SK-N-SH treated with all-trans-retinoic acid at 6 μM for 48 hours (cell line): ENCODE results near the gene SCNN1B.

Experiments
- ARNTL ChIP-seq: fragments of 450-650 bp; formaldehyde crosslinking; IDR thresholded peaks from 2 replicates; pipeline ENCODE4 v1.5.0; 2020; ENCODE audit warnings: low read depth, mild to moderate bottlenecking, moderate library complexity, borderline replicate concordance
- CSDC2 ChIP-seq: fragments of 250-450 bp; sonication (Bioruptor Pico); IDR thresholded peaks from 2 replicates; pipeline ENCODE4 v1.5.0; 2020; ENCODE audit warnings: mild to moderate bottlenecking, moderate library complexity
- ESRRG ChIP-seq: fragments of 250-450 bp; sonication (Bioruptor Pico); IDR thresholded peaks from 2 replicates; pipeline ENCODE4 v1.6.1; 2021; ENCODE audit warnings: mild to moderate bottlenecking
- ISL1 ChIP-seq: fragments of 250-450 bp; sonication (Bioruptor Pico); IDR thresholded peaks from 2 replicates; pipeline ENCODE4 v2.1.2; 2022; ENCODE audit warnings: mild to moderate bottlenecking, moderate library complexity
- PPARA ChIP-seq: fragments of 250-450 bp; sonication (Bioruptor Pico); IDR thresholded peaks from 2 replicates; pipeline ENCODE4 v1.5.0; 2020; ENCODE audit warnings: mild to moderate bottlenecking, borderline replicate concordance
- RARB ChIP-seq: fragments of 250-450 bp; sonication (Bioruptor Pico); IDR thresholded peaks from 2 replicates; pipeline ENCODE4 v1.8.0; 2021; ENCODE audit warnings: mild to moderate bottlenecking, moderate library complexity
- ZC3H10 ChIP-seq: fragments of 250-450 bp; sonication (Bioruptor Pico); IDR thresholded peaks from 2 replicates; pipeline ENCODE4 v1.5.1; 2021; ENCODE audit warnings: mild to moderate bottlenecking, moderate library complexity
- ZFP3 ChIP-seq: fragments of 250-450 bp; sonication (Bioruptor Pico); IDR thresholded peaks from 2 replicates; pipeline ENCODE4 v1.5.0; 2020; ENCODE audit warnings: mild to moderate bottlenecking, moderate library complexity
- ZNF70 ChIP-seq: fragments of 450-650 bp; formaldehyde crosslinking; IDR thresholded peaks from 2 replicates; pipeline ENCODE4 v1.5.0; 2020; ENCODE audit warnings: mild to moderate bottlenecking, moderate library complexity
- ZNF8 ChIP-seq: fragments of 450-650 bp; formaldehyde crosslinking; IDR thresholded peaks from 2 replicates; pipeline ENCODE4 v1.5.0; 2020; ENCODE audit warnings: mild to moderate bottlenecking, moderate library complexity
- TF ChIP-seq, protein P1 (sequence below): fragments of 250-450 bp; sonication (Bioruptor Pico); IDR thresholded peaks from 2 replicates; pipeline ENCODE4 v1.8.0; 2020; ENCODE audit warnings: mild to moderate bottlenecking, moderate library complexity, borderline replicate concordance
- TF ChIP-seq, protein P2 (sequence below): fragments of 250-450 bp; sonication (Bioruptor Pico); IDR thresholded peaks from 2 replicates; pipeline ENCODE4 v1.5.1; 2020; ENCODE audit warnings: low read depth, mild to moderate bottlenecking, moderate library complexity
- TF ChIP-seq, protein P3 (sequence below): fragments of 250-450 bp; sonication (Bioruptor Pico); IDR thresholded peaks from 2 replicates; pipeline ENCODE4 v1.8.0; 2021; ENCODE audit warnings: low read depth, mild to moderate bottlenecking, moderate library complexity, borderline replicate concordance
- TF ChIP-seq, protein P4 (sequence below): fragments of 250-450 bp; sonication (Bioruptor Pico); IDR thresholded peaks from 2 replicates; pipeline ENCODE4 v1.5.1; 2021; ENCODE audit warnings: mild to moderate bottlenecking, moderate library complexity

DNA sequence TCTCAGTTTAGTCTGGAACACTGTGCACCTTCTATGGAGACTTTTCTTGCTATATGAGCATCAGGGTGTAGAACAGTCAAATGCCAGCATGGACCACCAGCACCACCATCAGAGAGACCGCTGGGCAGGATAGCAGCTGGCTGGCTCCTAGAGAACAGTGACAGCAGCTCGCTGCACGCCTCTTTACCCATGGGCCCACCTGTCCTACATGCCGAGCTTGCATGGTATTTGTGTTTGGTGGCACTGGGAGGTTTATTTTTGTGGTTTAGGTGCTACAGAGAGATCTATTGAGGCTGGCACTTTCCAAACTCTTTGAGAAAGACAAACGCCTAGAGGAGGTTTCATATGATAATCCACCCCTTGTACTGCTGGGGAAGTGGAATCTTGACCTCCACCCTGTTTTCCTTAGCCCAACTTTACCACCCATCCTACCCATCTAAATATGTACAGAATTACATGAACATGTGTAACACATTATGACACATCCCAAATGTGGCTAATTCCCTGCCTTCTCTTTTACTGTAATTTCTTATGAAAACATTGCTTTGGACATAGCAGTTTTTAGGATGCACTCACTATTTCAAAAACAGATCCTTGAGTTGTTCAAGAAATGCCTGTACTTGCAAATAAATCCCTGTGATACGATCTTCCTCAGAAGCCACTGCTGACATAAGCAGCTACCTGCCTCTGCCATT is 104.6 kb downstream of the SCNN1B start:
- TF ChIP-seq, protein P1, sequence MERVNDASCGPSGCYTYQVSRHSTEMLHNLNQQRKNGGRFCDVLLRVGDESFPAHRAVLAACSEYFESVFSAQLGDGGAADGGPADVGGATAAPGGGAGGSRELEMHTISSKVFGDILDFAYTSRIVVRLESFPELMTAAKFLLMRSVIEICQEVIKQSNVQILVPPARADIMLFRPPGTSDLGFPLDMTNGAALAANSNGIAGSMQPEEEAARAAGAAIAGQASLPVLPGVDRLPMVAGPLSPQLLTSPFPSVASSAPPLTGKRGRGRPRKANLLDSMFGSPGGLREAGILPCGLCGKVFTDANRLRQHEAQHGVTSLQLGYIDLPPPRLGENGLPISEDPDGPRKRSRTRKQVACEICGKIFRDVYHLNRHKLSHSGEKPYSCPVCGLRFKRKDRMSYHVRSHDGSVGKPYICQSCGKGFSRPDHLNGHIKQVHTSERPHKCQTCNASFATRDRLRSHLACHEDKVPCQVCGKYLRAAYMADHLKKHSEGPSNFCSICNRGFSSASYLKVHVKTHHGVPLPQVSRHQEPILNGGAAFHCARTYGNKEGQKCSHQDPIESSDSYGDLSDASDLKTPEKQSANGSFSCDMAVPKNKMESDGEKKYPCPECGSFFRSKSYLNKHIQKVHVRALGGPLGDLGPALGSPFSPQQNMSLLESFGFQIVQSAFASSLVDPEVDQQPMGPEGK (CRISPR knock-in tag) = no peak
- TF ChIP-seq, protein P2, sequence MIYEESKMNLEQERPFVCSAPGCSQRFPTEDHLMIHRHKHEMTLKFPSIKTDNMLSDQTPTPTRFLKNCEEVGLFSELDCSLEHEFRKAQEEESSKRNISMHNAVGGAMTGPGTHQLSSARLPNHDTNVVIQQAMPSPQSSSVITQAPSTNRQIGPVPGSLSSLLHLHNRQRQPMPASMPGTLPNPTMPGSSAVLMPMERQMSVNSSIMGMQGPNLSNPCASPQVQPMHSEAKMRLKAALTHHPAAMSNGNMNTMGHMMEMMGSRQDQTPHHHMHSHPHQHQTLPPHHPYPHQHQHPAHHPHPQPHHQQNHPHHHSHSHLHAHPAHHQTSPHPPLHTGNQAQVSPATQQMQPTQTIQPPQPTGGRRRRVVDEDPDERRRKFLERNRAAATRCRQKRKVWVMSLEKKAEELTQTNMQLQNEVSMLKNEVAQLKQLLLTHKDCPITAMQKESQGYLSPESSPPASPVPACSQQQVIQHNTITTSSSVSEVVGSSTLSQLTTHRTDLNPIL (CRISPR knock-in tag) = no peak
- TF ChIP-seq RARB (CRISPR knock-in tag) = no peak
- TF ChIP-seq ZFP3 (CRISPR knock-in tag) = no peak
- no peak for TF ChIP-seq CSDC2
- TF ChIP-seq, protein P3, sequence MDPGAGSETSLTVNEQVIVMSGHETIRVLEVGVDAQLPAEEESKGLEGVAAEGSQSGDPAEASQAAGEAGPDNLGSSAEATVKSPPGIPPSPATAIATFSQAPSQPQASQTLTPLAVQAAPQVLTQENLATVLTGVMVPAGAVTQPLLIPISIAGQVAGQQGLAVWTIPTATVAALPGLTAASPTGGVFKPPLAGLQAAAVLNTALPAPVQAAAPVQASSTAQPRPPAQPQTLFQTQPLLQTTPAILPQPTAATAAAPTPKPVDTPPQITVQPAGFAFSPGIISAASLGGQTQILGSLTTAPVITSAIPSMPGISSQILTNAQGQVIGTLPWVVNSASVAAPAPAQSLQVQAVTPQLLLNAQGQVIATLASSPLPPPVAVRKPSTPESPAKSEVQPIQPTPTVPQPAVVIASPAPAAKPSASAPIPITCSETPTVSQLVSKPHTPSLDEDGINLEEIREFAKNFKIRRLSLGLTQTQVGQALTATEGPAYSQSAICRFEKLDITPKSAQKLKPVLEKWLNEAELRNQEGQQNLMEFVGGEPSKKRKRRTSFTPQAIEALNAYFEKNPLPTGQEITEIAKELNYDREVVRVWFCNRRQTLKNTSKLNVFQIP (CRISPR knock-in tag) = no peak
- no peak for TF ChIP-seq ESRRG (CRISPR knock-in tag)
- no peak for TF ChIP-seq PPARA
- no peak for TF ChIP-seq ARNTL (CRISPR knock-in tag)
- TF ChIP-seq ISL1 (CRISPR knock-in tag) = no peak
- TF ChIP-seq, protein P4, sequence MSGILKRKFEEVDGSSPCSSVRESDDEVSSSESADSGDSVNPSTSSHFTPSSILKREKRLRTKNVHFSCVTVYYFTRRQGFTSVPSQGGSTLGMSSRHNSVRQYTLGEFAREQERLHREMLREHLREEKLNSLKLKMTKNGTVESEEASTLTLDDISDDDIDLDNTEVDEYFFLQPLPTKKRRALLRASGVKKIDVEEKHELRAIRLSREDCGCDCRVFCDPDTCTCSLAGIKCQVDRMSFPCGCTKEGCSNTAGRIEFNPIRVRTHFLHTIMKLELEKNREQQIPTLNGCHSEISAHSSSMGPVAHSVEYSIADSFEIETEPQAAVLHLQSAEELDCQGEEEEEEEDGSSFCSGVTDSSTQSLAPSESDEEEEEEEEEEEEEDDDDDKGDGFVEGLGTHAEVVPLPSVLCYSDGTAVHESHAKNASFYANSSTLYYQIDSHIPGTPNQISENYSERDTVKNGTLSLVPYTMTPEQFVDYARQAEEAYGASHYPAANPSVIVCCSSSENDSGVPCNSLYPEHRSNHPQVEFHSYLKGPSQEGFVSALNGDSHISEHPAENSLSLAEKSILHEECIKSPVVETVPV (CRISPR knock-in tag) = no peak
- TF ChIP-seq ZC3H10 = no peak
- TF ChIP-seq ZNF8 (CRISPR knock-in tag) = no peak
- no peak for TF ChIP-seq ZNF70 (CRISPR knock-in tag)
